ENCODE data around the gene GABRD.

Gene GABRD

DNA sequence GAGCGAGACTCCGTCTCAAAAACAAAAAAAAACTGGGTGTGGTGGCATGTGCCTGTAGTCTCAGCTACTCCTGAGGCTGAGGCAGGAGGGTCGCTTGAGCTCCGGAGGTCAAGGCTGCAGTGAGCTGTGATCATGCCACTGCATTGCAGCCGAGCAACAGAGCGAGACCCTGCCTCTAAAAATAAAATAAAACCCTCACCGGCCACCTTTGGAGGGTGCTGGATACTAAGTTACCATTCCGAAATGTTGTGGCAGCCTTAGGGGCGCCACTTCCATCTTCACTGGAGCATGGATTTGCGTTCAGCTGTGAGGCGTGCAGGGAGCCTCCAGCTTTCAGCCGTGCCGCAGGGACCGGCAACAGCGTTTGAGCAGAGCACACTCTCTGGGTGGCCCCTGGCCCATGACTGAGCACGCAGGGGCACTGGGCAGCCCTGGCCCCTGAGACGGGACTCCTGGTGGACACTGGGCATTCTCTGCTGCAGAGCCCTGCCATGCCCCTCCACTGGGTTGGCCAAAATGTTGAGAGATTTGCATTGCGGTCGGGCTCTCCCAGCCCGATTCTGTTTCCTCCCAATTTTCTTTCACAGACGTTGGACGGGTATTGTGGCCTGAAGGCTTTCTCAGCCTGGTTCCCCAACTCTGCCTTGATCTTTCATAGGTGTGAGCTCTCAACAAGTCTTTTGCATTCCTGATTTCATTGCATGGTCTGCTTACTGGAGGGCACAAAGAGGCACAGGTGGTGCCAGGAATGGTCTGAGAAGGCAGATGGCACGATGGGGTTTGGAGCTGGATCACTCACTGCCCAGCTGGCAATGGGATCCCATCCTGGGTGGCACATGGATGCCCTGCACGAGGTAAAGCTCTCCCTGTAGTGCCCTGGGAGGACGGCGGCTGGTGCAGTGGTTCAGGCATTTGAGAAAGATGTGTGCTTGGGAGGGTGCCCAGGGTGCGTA is 9.8 kb upstream of the GABRD start:
- no peak for TF ChIP-seq EZH2 (IDR thresholded peaks at IDR 0.05; ENCODE audit: borderline replicate concordance, low read depth, low read length, severe bottlenecking)
- TF ChIP-seq CTCF (IDR thresholded peaks at IDR 0.05; ENCODE audit: borderline replicate concordance, extremely low read depth, low read length, poor library complexity, severe bottlenecking), result no peak
- H4K20me1 ChIP-seq (ENCODE audit: insufficient read depth, low read length), result no peaks in the 10 kb centered on the region
- H3K9ac ChIP-seq (ENCODE audit: low read depth, low read length), result no peak overlapping the region
- H3K4me1 ChIP-seq (ENCODE audit: insufficient read depth, low read length), result no peaks in the 10 kb centered on the region
- DNase-seq (no peak), ATAC-seq (ENCODE audit: insufficient read depth, low read depth) (no peak)
- H3K4me2 ChIP-seq (ENCODE audit: insufficient read depth, low read length), result no peak overlapping the region
- no peaks in the 10 kb centered on the region for H3K9me3 ChIP-seq (ENCODE audit: insufficient read depth, low read length, severe bottlenecking)
- H2AFZ ChIP-seq (ENCODE audit: low read depth, low read length), result no peak overlapping the region
- no peak overlapping the region for H3K4me3 ChIP-seq (ENCODE audit: low read depth in 1 of 2, low read length in 2 of 2)
- no peaks in the 10 kb centered on the region for H3K79me2 ChIP-seq (ENCODE audit: insufficient read depth, low read length)
- no peaks in the 10 kb centered on the region for H3K27me3 ChIP-seq (ENCODE audit: insufficient read depth, low read length, poor library complexity)
- no peak overlapping the region for H3K27ac ChIP-seq (ENCODE audit: low read length)
- H3K36me3 ChIP-seq (ENCODE audit: insufficient read depth, low read length), result no peaks in the 10 kb centered on the region

DNA sequence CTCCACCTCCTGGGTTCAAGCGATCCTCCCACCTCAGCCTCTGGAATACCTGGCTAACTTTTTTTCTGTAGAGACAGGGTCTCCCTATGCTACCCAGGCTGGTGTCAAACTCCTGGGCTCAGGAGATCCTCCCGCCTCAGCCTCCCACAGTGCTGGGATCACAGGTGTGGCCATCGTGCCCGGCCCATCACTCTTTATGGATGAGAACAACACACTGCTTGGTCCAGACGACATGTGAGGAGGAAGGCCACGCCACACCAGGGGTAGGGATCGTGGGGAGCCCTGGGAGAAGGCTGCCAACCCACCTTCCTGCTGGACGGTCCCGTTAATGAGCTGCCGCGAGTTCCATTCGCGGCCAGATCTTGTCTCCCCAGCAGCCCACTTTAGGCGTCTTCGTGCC is 5.0 kb upstream of the GABRD start:
- no peak overlapping the region for H3K9ac ChIP-seq (ENCODE audit: low read depth, low read length)

GRCh38 chr1:2014741-2015735 is 4.1 kb upstream of the GABRD start:
- TF ChIP-seq CTCF (IDR thresholded peaks at IDR 0.05; ENCODE audit: borderline replicate concordance, extremely low read depth, low read length, poor library complexity, severe bottlenecking) (no peak), EZH2 (IDR thresholded peaks at IDR 0.05; ENCODE audit: borderline replicate concordance, low read depth, low read length, severe bottlenecking) (no peak)
- Histone ChIP-seq H3K4me3 (ENCODE audit: low read depth in 1 of 2, low read length in 2 of 2) (no peak overlapping the region), H3K9me3 (ENCODE audit: insufficient read depth, low read length, severe bottlenecking) (no peaks in the 10 kb centered on the region), H4K20me1 (ENCODE audit: insufficient read depth, low read length) (no peaks in the 10 kb centered on the region; the same call in 1 of the 2 replicates), H3K27ac (ENCODE audit: low read length) (no peak overlapping the region), H3K4me1 (ENCODE audit: insufficient read depth, low read length) (no peaks in the 10 kb centered on the region), H3K27me3 (ENCODE audit: insufficient read depth, low read length, poor library complexity) (no peaks in the 10 kb centered on the region), H3K79me2 (ENCODE audit: insufficient read depth, low read length) (no peaks in the 10 kb centered on the region), H2AFZ (ENCODE audit: low read depth, low read length) (no peak overlapping the region), H3K36me3 (ENCODE audit: insufficient read depth, low read length) (no peaks in the 10 kb centered on the region), H3K4me2 (ENCODE audit: insufficient read depth, low read length) (no peak overlapping the region), H3K9ac (ENCODE audit: low read depth, low read length) (no peak overlapping the region)
- DNase-seq (no peak), ATAC-seq (ENCODE audit: insufficient read depth, low read depth) (no peak)

More for the DNA sequence above, 5.0 kb upstream of the GABRD start:
- Histone ChIP-seq H3K9me3 (ENCODE audit: insufficient read depth, low read length, severe bottlenecking) (no peaks in the 10 kb centered on the region), H2AFZ (ENCODE audit: low read depth, low read length) (no peak overlapping the region), H3K4me1 (ENCODE audit: insufficient read depth, low read length) (no peaks in the 10 kb centered on the region), H3K4me2 (ENCODE audit: insufficient read depth, low read length) (no peak overlapping the region), H3K79me2 (ENCODE audit: insufficient read depth, low read length) (no peaks in the 10 kb centered on the region), H3K27ac (ENCODE audit: low read length) (no peak overlapping the region), H4K20me1 (ENCODE audit: insufficient read depth, low read length) (no peaks in the 10 kb centered on the region; the same call in 1 of the 2 replicates), H3K36me3 (ENCODE audit: insufficient read depth, low read length) (no peaks in the 10 kb centered on the region), H3K27me3 (ENCODE audit: insufficient read depth, low read length, poor library complexity) (no peaks in the 10 kb centered on the region), H3K4me3 (ENCODE audit: low read depth in 1 of 2, low read length in 2 of 2) (no peak overlapping the region)
- DNase-seq (no peak), ATAC-seq (ENCODE audit: insufficient read depth, low read depth) (no peak)
- TF ChIP-seq EZH2 (IDR thresholded peaks at IDR 0.05; ENCODE audit: borderline replicate concordance, low read depth, low read length, severe bottlenecking), result no peak
